Fibroblast of the aortic adventitia (primary cell): ENCODE results near the gene MYOF. TPM values are rescaled to one million over a fixed set of nuclear protein-coding genes. Genes with fewer than 3 reads are reported as not detected.
"Not testable (repeated sequence)": the region's sequence is repeated elsewhere in the genome, so short reads cannot be mapped to it uniquely, and the experiment has no call there.

Experiments
- DNase-seq: peaks from one replicate; pipeline ENCODE4 v3.0.0-alpha.2; 2010; ENCODE audit warnings: low read depth
- H3K4me3 ChIP-seq: 2 replicates; pipeline ENCODE4 v1.5.1; 2011; ENCODE audit warnings: low read depth, mild to moderate bottlenecking, control low read depth, low read length, moderate library complexity
- total RNA-seq: library from RNA; depleted of rRNA; stranded (reverse); fragments of >200 nt; gene quantifications from 2 replicates; pipeline ENCODE4 v1.2.3, GENCODE V29; 2012; ENCODE audit warnings: low replicate concordance
- TF ChIP-seq, protein P1 (sequence below): IDR thresholded peaks from 2 replicates; pipeline ENCODE4 v1.5.1; 2011; ENCODE audit warnings: mild to moderate bottlenecking, low read length, control low read depth, inconsistent platforms; ENCODE audit not compliant: insufficient read depth

Gene MYOF
- total RNA-seq, 1 donor = 381 TPM

DNA sequence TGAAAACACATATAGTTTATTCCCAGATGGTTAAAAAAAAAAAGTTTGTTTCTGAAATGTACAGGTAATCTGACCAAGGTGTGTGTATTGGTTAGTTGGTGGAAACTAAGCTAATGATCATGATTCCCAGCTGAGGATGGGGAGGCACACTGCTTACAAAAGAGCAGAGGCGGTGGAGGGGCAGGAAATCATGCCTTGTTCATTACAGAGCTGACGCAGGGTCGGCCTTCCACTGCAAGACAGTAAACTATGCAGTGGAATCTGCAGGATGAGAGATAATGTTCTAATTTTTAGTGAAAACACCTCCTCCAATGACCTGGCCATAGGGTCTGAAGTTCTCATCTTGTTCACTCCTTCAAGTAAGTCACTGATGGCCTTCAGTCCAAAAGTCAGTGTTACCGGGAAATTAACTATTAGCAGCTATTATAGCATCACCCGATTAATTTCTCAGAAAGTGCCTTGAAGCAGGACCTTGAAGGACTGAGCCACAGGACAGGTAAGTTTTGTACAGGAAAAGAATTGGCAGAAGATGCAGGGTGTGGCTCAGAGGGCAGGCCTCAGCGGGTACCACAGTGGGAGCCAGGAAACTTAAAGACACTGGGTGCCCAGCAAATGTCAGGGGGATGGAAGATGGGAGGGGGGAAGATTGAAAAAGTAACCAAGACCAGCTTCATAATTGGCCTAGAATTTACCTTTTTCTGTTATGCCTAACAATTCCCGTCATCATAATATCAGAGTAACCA, 36.0 kb downstream of the MYOF start:
- DNase-seq = no peak
- TF ChIP-seq, protein P1, sequence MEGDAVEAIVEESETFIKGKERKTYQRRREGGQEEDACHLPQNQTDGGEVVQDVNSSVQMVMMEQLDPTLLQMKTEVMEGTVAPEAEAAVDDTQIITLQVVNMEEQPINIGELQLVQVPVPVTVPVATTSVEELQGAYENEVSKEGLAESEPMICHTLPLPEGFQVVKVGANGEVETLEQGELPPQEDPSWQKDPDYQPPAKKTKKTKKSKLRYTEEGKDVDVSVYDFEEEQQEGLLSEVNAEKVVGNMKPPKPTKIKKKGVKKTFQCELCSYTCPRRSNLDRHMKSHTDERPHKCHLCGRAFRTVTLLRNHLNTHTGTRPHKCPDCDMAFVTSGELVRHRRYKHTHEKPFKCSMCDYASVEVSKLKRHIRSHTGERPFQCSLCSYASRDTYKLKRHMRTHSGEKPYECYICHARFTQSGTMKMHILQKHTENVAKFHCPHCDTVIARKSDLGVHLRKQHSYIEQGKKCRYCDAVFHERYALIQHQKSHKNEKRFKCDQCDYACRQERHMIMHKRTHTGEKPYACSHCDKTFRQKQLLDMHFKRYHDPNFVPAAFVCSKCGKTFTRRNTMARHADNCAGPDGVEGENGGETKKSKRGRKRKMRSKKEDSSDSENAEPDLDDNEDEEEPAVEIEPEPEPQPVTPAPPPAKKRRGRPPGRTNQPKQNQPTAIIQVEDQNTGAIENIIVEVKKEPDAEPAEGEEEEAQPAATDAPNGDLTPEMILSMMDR = no peak
- no peak overlapping the region for H3K4me3 ChIP-seq

DNA sequence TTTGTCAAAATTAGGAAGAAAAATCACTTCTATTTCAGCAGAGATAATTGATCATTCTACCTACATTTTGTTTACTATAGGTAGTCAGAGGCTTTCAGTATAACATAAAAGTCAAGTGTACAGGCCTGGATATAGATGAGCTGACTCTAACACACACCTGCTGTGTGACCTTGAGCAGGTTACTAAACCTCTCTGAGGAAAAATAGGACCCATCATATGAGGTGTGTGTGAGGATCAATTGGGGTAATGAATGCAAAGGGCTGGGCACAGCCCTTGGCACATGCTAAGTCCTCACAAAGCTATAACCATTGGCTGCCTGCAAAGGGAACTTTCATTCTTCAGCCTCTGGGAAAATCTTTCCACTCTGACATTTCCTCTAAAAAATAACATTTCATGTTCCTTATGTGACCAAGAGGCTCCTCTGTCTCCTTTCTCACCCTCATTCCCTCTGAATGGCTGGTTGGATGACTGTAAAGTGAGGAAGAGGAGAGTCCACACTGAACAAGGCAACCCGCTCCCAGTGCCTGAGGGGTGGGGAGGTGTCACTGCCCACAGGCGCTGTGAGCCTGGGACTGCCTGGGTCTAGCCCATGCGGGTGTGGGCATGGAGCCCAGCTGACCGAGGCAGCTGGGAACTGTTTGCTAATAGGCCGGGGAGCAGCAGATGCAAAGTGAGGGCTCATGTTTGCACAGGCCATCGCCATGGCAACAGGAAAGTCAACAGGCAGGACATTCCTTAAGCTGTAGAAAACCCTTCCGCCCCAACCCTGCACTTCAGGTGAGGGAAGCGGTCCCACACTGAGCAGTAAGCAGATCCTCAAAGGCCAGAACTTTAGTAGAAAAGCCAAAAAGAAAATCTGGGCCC, 36.8 kb downstream of the MYOF start:
- peak; percentile 94 for DNase-seq
- H3K4me3 ChIP-seq = no peak overlapping the region
- TF ChIP-seq, protein P1 = no peak

DNA sequence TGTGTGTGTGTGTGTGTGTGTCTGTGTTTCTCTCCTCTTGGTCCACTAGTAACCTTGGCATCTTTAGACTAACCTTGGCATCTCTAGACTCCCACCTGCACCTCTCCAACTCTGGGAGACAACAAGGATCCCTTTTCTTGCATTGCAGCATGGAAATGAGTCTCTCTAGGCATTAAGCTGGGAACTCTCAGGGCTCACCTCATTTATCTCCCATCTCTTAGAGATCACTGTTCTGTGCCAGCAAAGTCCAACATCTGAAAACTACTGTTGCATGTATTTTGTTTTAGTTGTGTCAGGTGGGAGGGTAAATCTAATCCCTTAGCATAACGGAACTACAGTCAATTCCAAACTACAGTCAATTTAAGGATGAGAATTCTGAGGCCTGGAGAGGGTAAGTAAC, 38.7 kb downstream of the MYOF start:
- no peak for DNase-seq
- no peak overlapping the region for H3K4me3 ChIP-seq
- TF ChIP-seq, protein P1 = no peak

DNA sequence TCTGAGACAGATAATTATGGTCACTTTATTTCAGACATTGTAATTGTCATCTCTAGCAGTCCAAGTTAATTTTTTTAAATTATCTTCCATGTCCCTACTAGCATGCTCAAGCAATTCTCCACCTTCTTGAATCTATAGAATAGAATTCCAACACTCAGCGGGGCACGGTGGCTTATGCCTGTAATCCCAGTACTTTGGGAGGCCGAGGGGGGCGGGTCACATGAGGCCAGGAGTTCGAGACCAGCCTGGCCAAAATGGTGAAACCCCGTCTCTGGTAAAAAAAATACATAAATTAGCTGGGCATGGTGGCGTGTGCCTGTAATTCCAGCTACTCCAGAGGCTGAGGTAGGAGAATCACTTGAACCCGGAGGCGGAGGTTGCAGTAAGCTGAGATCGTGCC, 39.4 kb downstream of the MYOF start:
- not testable (repeated sequence) for DNase-seq, H3K4me3 ChIP-seq

DNA sequence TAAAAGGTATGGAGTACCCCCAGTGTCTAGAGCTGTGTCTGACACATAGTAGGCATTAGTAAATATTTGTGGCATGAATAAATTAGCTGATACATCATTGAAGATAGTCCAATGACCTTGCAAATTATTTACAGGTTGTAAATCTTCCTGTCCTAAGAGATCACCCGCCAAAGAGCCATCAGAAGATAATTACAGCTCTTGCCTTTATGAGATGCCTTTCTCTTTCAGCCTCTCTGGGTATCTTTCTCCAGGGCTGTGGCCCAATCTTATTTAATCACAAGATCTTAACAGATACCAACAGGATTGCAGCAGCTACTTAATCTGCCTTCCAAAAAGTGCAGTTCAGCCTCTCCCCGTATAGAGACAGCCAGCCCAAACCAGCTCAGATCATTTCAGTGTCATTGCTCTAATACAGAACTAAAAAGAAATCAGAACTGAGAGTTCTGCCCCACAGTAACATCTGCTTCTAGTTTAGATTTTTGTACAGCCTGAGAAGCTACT, 41.5 kb downstream of the MYOF start:
- peak; percentile 78 for DNase-seq
- TF ChIP-seq, protein P1 = no peak
- H3K4me3 ChIP-seq = no peak overlapping the region

DNA sequence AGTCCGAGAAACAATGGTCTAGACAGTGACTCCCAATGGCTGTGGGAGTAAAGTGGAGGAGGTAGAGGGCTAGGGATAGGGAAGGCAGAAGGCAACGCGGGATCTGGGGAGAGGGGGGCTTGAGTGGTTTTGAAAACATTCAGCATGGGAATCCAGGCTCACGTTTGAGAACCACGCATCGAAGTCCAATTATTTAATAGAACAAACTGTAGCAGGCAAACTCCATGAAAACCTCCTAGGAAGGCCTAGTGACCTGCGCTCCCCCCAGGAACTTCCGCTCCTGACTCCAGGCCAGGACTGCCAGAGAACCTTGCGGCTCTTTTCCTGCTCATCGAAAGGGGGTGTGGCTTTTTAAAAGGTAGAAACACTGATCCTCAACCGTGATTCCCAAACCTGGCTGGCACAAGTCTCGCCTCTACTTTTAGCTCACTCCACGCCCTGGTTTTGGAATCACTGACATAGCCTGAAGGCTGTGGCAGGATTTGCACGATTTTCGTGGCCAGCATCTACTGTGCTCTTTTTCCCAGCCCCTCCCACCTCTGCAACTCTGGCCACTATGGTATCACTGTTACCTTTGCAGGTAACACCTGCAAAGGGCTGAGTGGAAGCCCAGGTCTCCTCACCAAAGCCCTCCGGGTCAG, 43.4 kb downstream of the MYOF start:
- no peak for DNase-seq
- TF ChIP-seq, protein P1 = no peak
- no peak overlapping the region for H3K4me3 ChIP-seq
